GM12873 (cell line): ENCODE data around the gene SBF2.

Source experiments
- TF ChIP-seq, protein P1 (sequence below): IDR thresholded peaks from 2 replicates; pipeline ENCODE4 v1.5.1; 2012; ENCODE audit warnings: low read depth, mild to moderate bottlenecking, moderate library complexity, low read length, control low read depth; ENCODE audit not compliant: insufficient read depth; ENCODE audit errors: missing control alignments

SBF2 gene

DNA sequence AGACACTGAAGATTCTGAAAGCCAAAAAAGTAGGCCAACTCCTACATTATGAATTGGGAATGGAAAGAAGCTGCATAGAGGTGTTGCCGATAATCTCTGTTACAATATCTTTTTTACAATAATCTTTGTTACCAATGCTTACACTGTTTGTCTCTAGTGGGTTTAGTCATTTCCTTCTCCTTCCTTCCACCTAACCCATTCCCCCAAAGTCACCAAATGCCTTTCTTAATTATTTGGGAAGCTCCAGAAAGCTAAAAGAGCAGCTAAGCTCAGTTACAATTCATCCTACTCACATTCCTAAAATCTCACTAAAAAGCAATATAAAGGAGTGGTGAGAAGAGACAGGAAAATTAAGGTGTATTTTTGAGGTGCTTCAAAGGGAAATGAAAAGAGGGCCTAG is 316.5 kb downstream of the SBF2 start:
- TF ChIP-seq, protein P1, sequence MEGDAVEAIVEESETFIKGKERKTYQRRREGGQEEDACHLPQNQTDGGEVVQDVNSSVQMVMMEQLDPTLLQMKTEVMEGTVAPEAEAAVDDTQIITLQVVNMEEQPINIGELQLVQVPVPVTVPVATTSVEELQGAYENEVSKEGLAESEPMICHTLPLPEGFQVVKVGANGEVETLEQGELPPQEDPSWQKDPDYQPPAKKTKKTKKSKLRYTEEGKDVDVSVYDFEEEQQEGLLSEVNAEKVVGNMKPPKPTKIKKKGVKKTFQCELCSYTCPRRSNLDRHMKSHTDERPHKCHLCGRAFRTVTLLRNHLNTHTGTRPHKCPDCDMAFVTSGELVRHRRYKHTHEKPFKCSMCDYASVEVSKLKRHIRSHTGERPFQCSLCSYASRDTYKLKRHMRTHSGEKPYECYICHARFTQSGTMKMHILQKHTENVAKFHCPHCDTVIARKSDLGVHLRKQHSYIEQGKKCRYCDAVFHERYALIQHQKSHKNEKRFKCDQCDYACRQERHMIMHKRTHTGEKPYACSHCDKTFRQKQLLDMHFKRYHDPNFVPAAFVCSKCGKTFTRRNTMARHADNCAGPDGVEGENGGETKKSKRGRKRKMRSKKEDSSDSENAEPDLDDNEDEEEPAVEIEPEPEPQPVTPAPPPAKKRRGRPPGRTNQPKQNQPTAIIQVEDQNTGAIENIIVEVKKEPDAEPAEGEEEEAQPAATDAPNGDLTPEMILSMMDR: no peak

DNA sequence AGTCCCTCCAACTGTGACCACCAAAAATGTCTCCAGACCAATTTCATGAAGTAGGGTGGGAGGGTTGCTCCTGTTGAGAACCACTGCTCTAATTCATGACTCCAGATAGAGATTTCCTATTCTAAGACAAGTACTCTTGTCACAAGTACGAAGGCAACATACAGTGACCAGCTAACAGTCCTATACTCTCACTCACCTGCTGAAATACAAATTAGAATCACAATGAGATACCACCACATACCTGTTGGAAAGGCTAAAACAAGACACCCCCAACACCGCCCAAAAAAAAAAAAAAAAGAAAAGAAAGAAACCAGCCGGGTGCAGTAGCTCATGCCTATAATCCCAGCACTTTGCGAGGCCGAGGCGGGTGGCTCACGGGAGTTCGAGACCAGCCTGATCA is 319.6 kb downstream of the SBF2 start:
- TF ChIP-seq, protein P1: no peak

DNA sequence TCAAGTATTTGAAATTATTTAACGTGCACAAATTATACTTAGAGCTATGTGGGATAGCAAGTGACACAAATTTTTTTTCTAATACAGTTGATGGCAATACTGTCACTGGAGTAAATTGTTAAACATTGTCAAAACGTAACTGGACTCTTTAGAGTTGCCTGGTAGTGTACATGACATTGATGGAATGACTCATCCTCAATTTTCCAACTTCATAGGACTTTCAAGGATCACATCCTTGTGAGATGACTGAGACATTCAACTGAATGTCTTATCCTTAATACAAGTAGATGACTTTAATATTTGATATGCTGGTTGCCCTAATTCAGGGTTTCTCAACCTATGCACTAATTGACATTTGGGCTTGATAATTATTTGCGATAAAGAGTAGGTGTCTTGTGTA is 320.1 kb downstream of the SBF2 start:
- TF ChIP-seq, protein P1: no peak

DNA sequence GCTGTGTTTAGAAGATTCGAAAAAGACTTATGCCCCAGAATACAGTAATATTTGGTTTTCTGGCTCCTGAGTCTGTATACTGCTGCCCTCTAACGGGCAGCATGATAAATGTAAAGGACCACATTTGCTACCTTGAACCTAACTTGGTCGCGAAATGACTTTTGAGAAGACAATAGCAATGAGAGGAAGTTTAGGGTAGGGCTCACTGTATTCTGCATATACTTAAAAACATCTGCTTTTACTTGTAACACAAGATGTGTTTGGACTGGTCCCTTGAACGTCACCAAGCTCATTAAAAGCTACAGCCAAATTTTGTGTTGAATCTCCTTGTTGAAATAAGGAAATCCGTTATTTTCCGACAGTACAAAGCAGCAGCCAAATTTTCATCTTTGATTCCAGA is 321.0 kb downstream of the SBF2 start:
- TF ChIP-seq, protein P1: peak; percentile 65

DNA sequence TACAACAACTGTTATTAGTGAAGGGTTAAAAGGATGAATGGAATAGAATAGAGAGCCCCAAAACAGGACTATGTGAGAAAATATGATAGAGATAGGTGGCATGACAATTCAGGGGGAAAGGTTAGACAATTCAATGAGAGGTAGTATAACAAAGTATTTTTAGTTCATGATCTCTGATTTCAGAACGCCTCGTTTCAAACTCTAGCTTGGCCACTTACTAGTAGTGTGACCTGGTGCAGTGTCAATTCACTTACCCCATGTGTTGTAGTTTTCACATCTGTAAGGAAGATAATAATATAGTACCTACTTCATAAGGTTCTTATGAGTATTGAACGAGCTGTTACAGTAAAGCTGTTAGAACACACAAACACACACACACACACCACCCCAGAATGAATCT is 322.1 kb downstream of the SBF2 start:
- TF ChIP-seq, protein P1: no peak

DNA sequence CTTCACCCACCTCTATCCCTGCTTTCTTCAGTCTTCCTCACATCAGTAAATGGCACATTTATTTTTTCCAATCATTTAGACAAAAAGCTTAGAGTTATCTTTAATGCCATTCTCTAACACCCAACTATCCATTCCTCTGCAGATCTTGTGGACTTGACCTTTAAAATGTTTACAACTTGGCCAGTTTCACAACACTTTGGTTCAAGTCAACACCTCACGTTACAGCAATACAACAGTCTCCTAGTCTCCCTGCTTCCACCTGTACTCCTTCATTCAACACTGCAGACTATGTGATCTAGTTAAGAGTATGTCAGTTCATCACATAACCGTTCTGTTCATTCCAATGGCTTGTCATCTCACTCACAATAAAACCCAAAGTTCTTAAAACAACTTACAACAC is 325.0 kb downstream of the SBF2 start:
- TF ChIP-seq, protein P1: no peak

DNA sequence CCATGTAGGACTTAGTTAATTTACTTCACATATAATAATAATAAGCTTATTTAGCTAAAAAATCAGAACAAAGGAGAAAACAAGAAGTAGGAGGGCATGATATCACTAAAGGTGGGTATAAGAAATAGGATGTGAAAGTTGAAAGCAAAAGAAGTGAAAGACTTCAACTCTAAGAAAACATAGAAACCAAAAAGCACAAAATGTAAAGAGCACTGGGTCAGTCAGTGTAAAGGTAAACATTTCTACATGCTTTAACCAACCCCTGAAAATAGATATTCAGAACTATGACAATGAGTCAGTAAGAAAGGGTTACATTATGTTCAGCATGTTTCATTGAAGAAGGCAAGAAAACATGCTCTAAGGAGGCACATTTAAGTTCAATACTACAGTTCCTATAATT is 331.3 kb downstream of the SBF2 start:
- TF ChIP-seq, protein P1: no peak
